Cardiac muscle cell (in vitro differentiated cells and primary cell): Measurements from ENCODE around the gene CSNK1A1. TPM values are rescaled to one million over a fixed set of nuclear protein-coding genes. Genes with fewer than 3 reads are reported as not detected.

Source experiments
- DNase-seq, 2 donors: peaks; one replicate each; pipeline versions ENCODE4 v3.0.0 to v3.0.0-alpha.2; 2010 to 2017; ENCODE audit warnings: low read depth in 1 of 2, low spot score in 1 of 2
- H3K27ac ChIP-seq: fragments of 200-600 bp; sonication (generic); 2 replicates; pipeline ENCODE4 v1.5.1; 2016
- H3K27me3 ChIP-seq: fragments of 200-600 bp; sonication (generic); 2 replicates; pipeline ENCODE4 v1.6.0; 2016; ENCODE audit warnings: control low read depth
- H3K36me3 ChIP-seq: fragments of 200-600 bp; sonication (generic); 2 replicates; pipeline ENCODE4 v1.5.1; 2016; ENCODE audit warnings: control low read depth
- H3K4me1 ChIP-seq: fragments of 200-600 bp; sonication (generic); 2 replicates; pipeline ENCODE4 v1.8.1; 2017; ENCODE audit warnings: low read depth, mild to moderate bottlenecking, mixed run types
- H3K4me3 ChIP-seq: fragments of 200-600 bp; sonication (generic); 2 replicates; pipeline ENCODE4 v1.5.1; 2016; ENCODE audit warnings: mild to moderate bottlenecking
- H3K9me3 ChIP-seq: fragments of 200-600 bp; sonication (generic); 2 replicates; pipeline ENCODE4 v1.5.1; 2017; ENCODE audit warnings: low read depth, mild to moderate bottlenecking, control low read depth
- polyA plus RNA-seq: library from polyadenylated mRNA; unstranded; fragments of >200 nt; fragmentation: Nextera tagmentation; extraction: Ambion mirVana; gene quantifications from 2 replicates; pipeline ENCODE4 v1.2.1, GENCODE V29; 2016
- total RNA-seq: library from RNA; depleted of rRNA; stranded (reverse); fragments of >200 nt; gene quantifications from 2 replicates; pipeline ENCODE4 v1.2.3, GENCODE V29; 2016
- TF ChIP-seq, protein P1 (sequence below): IDR thresholded peaks from 2 replicates; pipeline ENCODE4 v1.5.1; 2012; ENCODE audit warnings: low read depth, mild to moderate bottlenecking, low read length

The CSNK1A1 gene
- total and polyA plus RNA-seq, 2 experiments from 2014 or later: 161 to 286 TPM

DNA sequence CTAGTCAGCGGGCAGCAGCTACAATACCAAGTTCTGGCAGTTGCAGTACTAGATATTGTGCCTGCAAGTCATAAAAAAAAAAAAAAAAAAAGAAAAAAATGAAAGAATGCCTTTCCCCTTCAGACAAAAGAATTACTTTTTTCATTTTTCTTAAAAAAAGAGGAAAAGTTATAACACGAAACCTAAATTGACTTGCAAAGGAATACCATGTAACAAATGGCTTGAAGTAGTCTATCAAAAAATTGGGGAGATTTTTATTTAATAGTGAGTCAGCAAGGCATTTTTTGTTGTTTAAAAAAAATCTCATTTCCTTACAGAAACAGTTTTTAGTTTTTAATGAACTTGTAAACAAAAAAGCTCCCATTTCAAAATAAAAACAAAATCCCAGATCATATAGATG is 55.6 kb downstream of the CSNK1A1 start:
- no peaks in the 10 kb centered on the region for H3K9me3 ChIP-seq
- no peaks in the 10 kb centered on the region for H3K4me1 ChIP-seq
- TF ChIP-seq, protein P1, sequence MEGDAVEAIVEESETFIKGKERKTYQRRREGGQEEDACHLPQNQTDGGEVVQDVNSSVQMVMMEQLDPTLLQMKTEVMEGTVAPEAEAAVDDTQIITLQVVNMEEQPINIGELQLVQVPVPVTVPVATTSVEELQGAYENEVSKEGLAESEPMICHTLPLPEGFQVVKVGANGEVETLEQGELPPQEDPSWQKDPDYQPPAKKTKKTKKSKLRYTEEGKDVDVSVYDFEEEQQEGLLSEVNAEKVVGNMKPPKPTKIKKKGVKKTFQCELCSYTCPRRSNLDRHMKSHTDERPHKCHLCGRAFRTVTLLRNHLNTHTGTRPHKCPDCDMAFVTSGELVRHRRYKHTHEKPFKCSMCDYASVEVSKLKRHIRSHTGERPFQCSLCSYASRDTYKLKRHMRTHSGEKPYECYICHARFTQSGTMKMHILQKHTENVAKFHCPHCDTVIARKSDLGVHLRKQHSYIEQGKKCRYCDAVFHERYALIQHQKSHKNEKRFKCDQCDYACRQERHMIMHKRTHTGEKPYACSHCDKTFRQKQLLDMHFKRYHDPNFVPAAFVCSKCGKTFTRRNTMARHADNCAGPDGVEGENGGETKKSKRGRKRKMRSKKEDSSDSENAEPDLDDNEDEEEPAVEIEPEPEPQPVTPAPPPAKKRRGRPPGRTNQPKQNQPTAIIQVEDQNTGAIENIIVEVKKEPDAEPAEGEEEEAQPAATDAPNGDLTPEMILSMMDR: no peak
- no peaks in the 10 kb centered on the region for H3K27me3 ChIP-seq
- peaks cover 48% of the 10 kb centered on the region for H3K36me3 ChIP-seq
- H3K27ac ChIP-seq: peak overlapping the region; percentile 67
- no peak for DNase-seq
- no peak overlapping the region for H3K4me3 ChIP-seq

- Histone ChIP-seq H3K36me3 (peaks cover 34% of the 10 kb centered on the region), H3K27ac (peak overlapping the region; percentile 67), H3K9me3 (no peaks in the 10 kb centered on the region), H3K4me1 (no peaks in the 10 kb centered on the region), H3K4me3 (no peak overlapping the region), H3K27me3 (no peaks in the 10 kb centered on the region)
- TF ChIP-seq, protein P1: no peak
- DNase-seq: no peak
Measured at GRCh38 chr5:149493316-149493715, 57.9 kb downstream of the CSNK1A1 start.

GRCh38 chr5:149492781-149493180 is 58.5 kb downstream of the CSNK1A1 start:
- no peak for DNase-seq
- TF ChIP-seq, protein P1: no peak
- H3K4me1 ChIP-seq: no peaks in the 10 kb centered on the region
- H3K4me3 ChIP-seq: no peak overlapping the region
- no peaks in the 10 kb centered on the region for H3K9me3 ChIP-seq
- peak overlapping the region; percentile 75 for H3K27ac ChIP-seq
- H3K27me3 ChIP-seq: no peaks in the 10 kb centered on the region
- H3K36me3 ChIP-seq: peaks cover 29% of the 10 kb centered on the region

DNA sequence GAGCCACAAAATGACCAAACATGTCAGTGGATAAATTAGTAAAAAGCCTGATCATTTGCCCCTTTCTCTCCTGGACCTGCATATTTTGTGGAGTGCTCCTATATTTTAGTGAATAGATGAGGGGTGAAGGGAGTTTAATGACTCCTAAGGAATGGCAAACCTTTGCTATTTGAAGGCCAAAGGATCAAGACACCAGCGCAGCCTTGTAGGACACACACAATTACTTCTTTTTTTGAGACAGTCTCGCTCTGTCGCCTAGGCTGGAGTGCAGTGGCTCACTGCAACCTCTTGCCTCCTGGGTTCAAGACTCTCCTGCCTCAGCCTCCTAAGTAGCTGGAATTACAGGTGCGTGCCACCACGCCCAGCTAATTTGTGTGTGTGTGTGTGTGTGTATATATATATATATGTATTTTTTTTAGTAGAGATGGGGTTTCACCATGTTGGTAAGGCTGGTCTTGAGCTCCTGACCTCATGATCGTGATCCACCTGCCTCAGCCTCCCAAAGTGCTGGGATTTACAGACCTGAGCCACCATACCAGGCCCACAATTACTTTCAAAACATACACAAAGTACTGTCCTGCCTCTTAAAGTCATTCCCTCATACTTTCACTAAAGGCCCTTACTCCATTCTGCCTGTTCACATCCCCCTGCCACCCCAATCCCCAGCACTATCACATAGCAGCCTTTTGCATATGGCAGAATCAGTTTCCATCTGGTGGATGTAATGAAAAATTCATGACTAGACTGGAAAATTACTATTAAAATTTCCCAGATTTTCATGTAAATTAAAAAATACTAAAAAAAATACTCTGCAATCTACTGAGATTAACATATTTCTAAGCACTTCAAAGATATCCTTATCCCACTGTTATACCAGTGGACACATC is 60.4 kb downstream of the CSNK1A1 start:
- TF ChIP-seq, protein P1: no peak
- Histone ChIP-seq H3K4me1 (peaks cover 16% of the 10 kb centered on the region), H3K4me3 (no peak overlapping the region), H3K9me3 (no peaks in the 10 kb centered on the region), H3K27me3 (no peaks in the 10 kb centered on the region), H3K36me3 (peaks cover 20% of the 10 kb centered on the region), H3K27ac (peak overlapping the region; percentile 75)
- DNase-seq: no peak

DNA sequence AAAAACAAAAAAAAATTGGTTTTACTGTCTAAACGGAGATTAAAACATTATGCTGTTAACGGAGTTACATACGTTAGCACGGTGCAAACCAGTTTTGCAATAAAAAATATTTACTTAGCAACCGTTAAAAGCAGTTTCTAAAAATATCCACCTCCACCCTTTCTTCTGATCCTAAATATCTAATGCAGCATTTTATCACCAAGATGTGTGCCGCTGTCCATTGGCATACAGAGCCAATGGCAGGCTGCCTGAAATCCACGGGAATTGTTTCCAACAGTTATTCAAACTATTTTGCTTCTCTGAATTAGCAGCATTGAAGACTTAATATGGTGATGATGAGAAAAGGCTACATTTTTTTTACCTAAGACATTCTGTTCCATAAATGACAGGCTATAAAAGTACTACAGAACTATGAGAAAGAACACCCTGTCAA is 61.6 kb downstream of the CSNK1A1 start:
- H3K4me3 ChIP-seq: no peak overlapping the region
- no peak overlapping the region for H3K27ac ChIP-seq
- peak in 1 of 2 donors; percentile 83 for DNase-seq
- TF ChIP-seq, protein P1: no peak
- H3K9me3 ChIP-seq: no peaks in the 10 kb centered on the region
- H3K27me3 ChIP-seq: no peaks in the 10 kb centered on the region
- peaks cover 10% of the 10 kb centered on the region for H3K36me3 ChIP-seq
- H3K4me1 ChIP-seq: peaks cover 22% of the 10 kb centered on the region
